Epithelial cell of proximal tubule (primary cell): ENCODE data around the gene KRTAP5-8. TPM values are rescaled to one million over a fixed set of nuclear protein-coding genes. Genes with fewer than 3 reads are reported as not detected.
"Not testable (repeated sequence)": the region's sequence is repeated elsewhere in the genome, so short reads cannot be mapped to it uniquely, and the experiment has no call there.

ENCODE experiments used
- DNase-seq: peaks from one replicate; pipeline ENCODE4 v3.0.0-alpha.2; 2011; ENCODE audit warnings: low read depth
- H3K4me3 ChIP-seq: 2 replicates; pipeline ENCODE4 v1.5.1; 2011; ENCODE audit warnings: low read depth, mild to moderate bottlenecking, low read length
- CTCF ChIP-seq: conservative IDR thresholded peaks from 2 replicates; pipeline ENCODE4 v1.5.1; 2012; ENCODE audit warnings: low read depth, mild to moderate bottlenecking, low read length
- total RNA-seq: library from RNA; depleted of rRNA; stranded (reverse); fragments of >200 nt; gene quantifications from 2 replicates; pipeline ENCODE4 v1.2.3, GENCODE V29; 2015

KRTAP5-8 gene
- total RNA-seq, 1 donor from 2014 or later = not detected

DNA sequence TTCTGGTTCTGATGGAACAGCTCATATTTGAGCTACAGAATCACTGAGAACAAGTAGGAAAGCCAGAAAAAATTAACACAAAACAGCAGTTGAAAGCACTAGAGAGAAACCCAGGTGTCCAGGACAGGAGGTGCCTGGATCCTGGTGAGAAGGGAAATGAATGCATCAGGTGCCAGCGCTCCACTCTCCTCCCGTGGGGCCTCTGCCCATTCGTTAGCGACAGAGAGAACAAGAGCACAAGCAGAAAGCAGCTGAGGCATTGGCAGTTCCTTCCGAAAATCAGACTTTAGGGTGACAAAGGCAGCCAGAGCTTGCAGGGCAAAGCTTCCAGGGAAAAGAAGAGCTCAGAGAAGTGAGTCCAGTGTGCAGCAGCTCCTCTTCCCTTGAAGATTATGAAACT lies 30.7 kb upstream of the KRTAP5-8 start:
- no peak overlapping the region for H3K4me3 ChIP-seq
- TF ChIP-seq CTCF = no peak
- no peak for DNase-seq

DNA sequence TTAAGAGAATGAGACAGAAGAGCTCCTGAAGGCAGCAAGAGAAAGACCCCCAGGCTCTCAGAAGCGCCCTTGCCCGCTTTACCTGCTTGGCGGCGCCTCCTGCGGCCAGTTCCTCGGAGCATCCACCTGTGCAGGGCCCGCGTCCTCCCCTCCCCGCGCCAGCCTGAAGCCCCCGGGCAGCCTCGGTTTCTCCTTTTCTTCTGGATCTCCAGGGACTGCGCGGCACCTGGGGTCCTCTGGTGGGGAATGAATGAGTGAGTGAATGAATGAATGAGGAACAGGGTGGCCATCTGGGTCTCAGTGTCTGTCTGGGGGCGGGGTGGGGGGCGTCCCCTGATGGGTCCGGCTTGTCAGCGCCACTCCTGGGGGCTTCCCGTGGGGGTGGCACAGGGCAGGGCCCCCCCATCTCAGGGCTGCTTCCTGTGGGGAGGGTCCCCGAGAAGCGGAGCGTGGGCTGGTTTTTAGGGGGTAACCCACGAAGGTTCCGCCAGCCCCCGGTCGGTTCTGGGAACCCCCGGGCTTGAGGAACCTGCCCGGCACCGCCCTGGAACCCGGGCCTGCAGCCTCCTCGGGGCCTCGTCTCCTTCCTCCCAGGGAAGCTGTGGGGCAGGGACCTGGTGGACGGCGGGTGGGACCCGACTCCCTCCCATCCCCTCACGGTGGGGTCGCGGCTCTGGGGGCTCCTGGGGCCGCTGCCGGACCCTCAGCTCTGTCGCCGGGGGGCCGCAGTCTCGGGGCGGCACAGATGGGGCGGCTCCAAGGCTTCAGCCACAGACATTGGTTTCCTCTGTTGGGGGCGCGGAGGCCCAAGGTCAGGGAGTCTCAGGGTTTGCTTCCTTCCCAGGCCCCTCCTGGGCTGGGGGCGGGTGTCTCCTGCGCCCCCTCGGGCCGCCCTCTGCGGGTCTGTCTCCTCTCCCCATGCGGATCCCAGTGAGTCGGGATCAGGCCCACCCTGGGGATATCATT lies 19.0 kb upstream of the KRTAP5-8 start:
- TF ChIP-seq CTCF = no peak
- H3K4me3 ChIP-seq = no peak overlapping the region
- DNase-seq = no peak

DNA sequence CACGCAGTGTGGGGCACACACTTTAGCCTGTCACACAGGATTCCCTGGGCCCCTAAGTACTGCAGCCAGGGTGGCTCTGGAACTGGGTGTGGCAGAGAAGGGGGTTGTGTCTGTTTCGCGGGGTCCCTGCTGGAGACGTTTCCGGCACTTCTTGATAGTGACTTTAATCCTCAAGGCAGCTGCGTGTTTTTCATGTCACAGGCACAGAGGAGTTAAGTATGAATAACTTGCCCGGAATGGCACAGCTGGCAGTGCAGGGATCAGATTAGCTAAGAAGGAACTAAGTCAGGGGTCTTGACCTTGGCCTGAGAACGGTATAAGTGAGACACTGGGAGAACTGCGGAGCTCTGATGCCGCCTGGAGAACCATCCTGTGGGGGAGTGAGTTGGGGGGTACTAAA lies 18.3 kb upstream of the KRTAP5-8 start:
- no peak overlapping the region for H3K4me3 ChIP-seq
- no peak for TF ChIP-seq CTCF
- no peak for DNase-seq

- no peak overlapping the region for H3K4me3 ChIP-seq
- DNase-seq = no peak
- no peak for TF ChIP-seq CTCF
Observed at GRCh38 chr11:71525188-71525937, 12.5 kb upstream of the KRTAP5-8 start.

GRCh38 chr11:71525938-71526495 lies 11.8 kb upstream of the KRTAP5-8 start:
- H3K4me3 ChIP-seq = no peak overlapping the region
- TF ChIP-seq CTCF = no peak
- DNase-seq = no peak

- not testable (repeated sequence) for H3K4me3 ChIP-seq, DNase-seq
Observed at GRCh38 chr11:71526796-71527575, 10.8 kb upstream of the KRTAP5-8 start, which contains the start of gene KRTAP5-7. KRTAP5-7 (plus strand) TSS chr11:71527267; CDS start chr11:71527301, 34 bp downstream.
